Suprapubic skin (tissue), 4 donors: Measurements from ENCODE around the gene AFG1L.

ENCODE experiments used
- CTCF ChIP-seq, 2 donors: fragments of 200-600 bp in 1 of 2; fragments of 450-650 bp in 1 of 2; sonication (generic) in 1 of 2; IDR thresholded peaks; one replicate each; pipeline ENCODE4 v1.5.1; 2016 to 2019; ENCODE audit warnings: antibody characterized with exemption in 2 of 2, mild to moderate bottlenecking in 1 of 2, moderate library complexity in 1 of 2
- EP300 ChIP-seq: sonication (generic); formaldehyde crosslinking; IDR thresholded peaks from one replicate; pipeline ENCODE4 v1.6.1; 2017; ENCODE audit warnings: antibody characterized with exemption
- POLR2A ChIP-seq, 2 donors: fragments of 450-650 bp; IDR thresholded peaks; one replicate each; pipeline ENCODE4 v1.6.1; 2017; ENCODE audit warnings: antibody characterized with exemption in 2 of 2, mild to moderate bottlenecking in 2 of 2, moderate library complexity in 2 of 2
- POLR2AphosphoS5 ChIP-seq, 3 donors: sonication (generic); formaldehyde crosslinking; IDR thresholded peaks; one replicate each; pipeline ENCODE4 v1.6.1; 2017; ENCODE audit warnings: antibody characterized with exemption in 3 of 3

- TF ChIP-seq CTCF (IDR thresholded peaks at IDR 0.05): no peak
- no peak for TF ChIP-seq POLR2AphosphoS5 (IDR thresholded peaks at IDR 0.05)
- no peak for TF ChIP-seq EP300
- TF ChIP-seq POLR2A (IDR thresholded peaks at IDR 0.05): no peak
Measured at GRCh38 chr6:108330806-108331205, 36.0 kb downstream of the AFG1L start.
